IMR-90 (cell line): ENCODE data around the gene PGGT1B. TPM values are rescaled to one million over a fixed set of nuclear protein-coding genes. Genes with fewer than 3 reads are reported as not detected.

Source experiments
- ATAC-seq: fragments of 200-7000 bp; cut with Tn5 transposase; 2 replicates; pipeline ENCODE4 v1.9.1; 2020; ENCODE audit warnings: low read depth, mild to moderate bottlenecking, moderate library complexity
- BruUV-seq: library from RNA; stranded (reverse); fragments of 400-500 nt; replicated peaks from 2 replicates; lab custom pipeline; 2021; lab: Mats Ljungman, UMichigan
- CTCF ChIA-PET: fragments of 300-600 bp; formaldehyde crosslinking; extraction: SDS; loops from one replicate; lab custom pipeline; 2021; ENCODE audit warnings: antibody characterized with exemption; lab: Yijun Ruan, JAX
- POLR2A ChIA-PET: fragments of 300-600 bp; sonication (Branson Sonifier 250); formaldehyde crosslinking; loops from one replicate; lab custom pipeline; 2022; ENCODE audit warnings: antibody characterized with exemption; ENCODE audit not compliant: unreplicated experiment; lab: Charles Lee
- DNase-seq: peaks from one replicate; pipeline ENCODE4 v3.0.0; 2013
- H2AFZ ChIP-seq: replicated peaks from 2 replicates; pipeline ENCODE3; 2013; ENCODE audit warnings: low read length, mild to moderate bottlenecking; ENCODE audit not compliant: poor library complexity
- H2AK5ac ChIP-seq: 2 replicates; pipeline ENCODE4 v1.6.1; 2013; ENCODE audit warnings: low read depth, low read length, inconsistent platforms
- H2AK9ac ChIP-seq: replicated peaks from 2 replicates; pipeline ENCODE3; 2013; ENCODE audit warnings: mild to moderate bottlenecking, low read depth, low read length, moderate library complexity; ENCODE audit not compliant: poor library complexity
- H2BK120ac ChIP-seq: 2 replicates; pipeline ENCODE4 v1.6.1; 2013; ENCODE audit warnings: low read depth, low read length, inconsistent platforms
- H2BK15ac ChIP-seq: 3 replicates; pipeline ENCODE4 v1.6.1; 2013; ENCODE audit warnings: low read depth, low read length, inconsistent platforms
- H2BK20ac ChIP-seq: 2 replicates; pipeline ENCODE4 v1.6.1; 2013; ENCODE audit warnings: low read depth, mild to moderate bottlenecking, inconsistent platforms, low read length, moderate library complexity
- H2BK5ac ChIP-seq: 2 replicates; pipeline ENCODE4 v1.6.1; 2013; ENCODE audit warnings: mild to moderate bottlenecking, low read depth, low read length, inconsistent platforms; ENCODE audit not compliant: poor library complexity, severe bottlenecking
- H3K14ac ChIP-seq: replicated peaks from 2 replicates; pipeline ENCODE4 v1.6.1; 2013; ENCODE audit warnings: low read depth, low read length, inconsistent platforms
- H3K18ac ChIP-seq: 2 replicates; pipeline ENCODE4 v1.6.1; 2013; ENCODE audit warnings: low read depth, low read length, control low read depth
- H3K23ac ChIP-seq: 2 replicates; pipeline ENCODE4 v1.6.1; 2013; ENCODE audit warnings: low read depth, low read length, inconsistent platforms
- H3K27ac ChIP-seq: 2 replicates; pipeline ENCODE4 v1.5.1; 2013; ENCODE audit warnings: mild to moderate bottlenecking, control low read depth, low read length; ENCODE audit not compliant: insufficient read depth
- H3K27me3 ChIP-seq: 2 replicates; pipeline ENCODE4 v1.6.1; 2013; ENCODE audit warnings: low read length; ENCODE audit not compliant: control insufficient read depth, insufficient read depth
- H3K36me3 ChIP-seq: 2 replicates; pipeline ENCODE4 v1.6.1; 2013; ENCODE audit warnings: low read length, mixed read lengths; ENCODE audit not compliant: control insufficient read depth, insufficient read depth
- H3K4ac ChIP-seq: 2 replicates; pipeline ENCODE4 v1.6.1; 2013; ENCODE audit warnings: low read depth, low read length, inconsistent platforms
- H3K4me1 ChIP-seq: 2 replicates; pipeline ENCODE4 v1.6.1; 2013; ENCODE audit warnings: low read length, mixed read lengths; ENCODE audit not compliant: control insufficient read depth, insufficient read depth
- H3K4me2 ChIP-seq: 2 replicates; pipeline ENCODE4 v1.6.1; 2013; ENCODE audit warnings: low read depth, mild to moderate bottlenecking, control low read depth, low read length, moderate library complexity
- H3K4me3 ChIP-seq: 2 replicates; pipeline ENCODE4 v1.5.1; 2013; ENCODE audit warnings: low read depth, mild to moderate bottlenecking, control low read depth, low read length, moderate library complexity; ENCODE audit not compliant: insufficient read depth
- H3K56ac ChIP-seq: 2 replicates; pipeline ENCODE4 v1.6.1; 2013; ENCODE audit warnings: low read length, inconsistent platforms; ENCODE audit not compliant: insufficient read depth; ENCODE audit errors: extremely low read depth
- H3K79me1 ChIP-seq, 2 experiments: 2 replicates each; pipeline ENCODE4 v1.6.1; 2013; ENCODE audit warnings: low read length in 2 of 2, inconsistent platforms in 1 of 2, low read depth in 1 of 2
- H3K9ac ChIP-seq: 2 replicates; pipeline ENCODE4 v1.6.1; 2013; ENCODE audit warnings: low read depth, low read length, control low read depth
- H3K9me1 ChIP-seq: 2 replicates; pipeline ENCODE4 v1.6.1; 2013; ENCODE audit warnings: low read length, inconsistent platforms; ENCODE audit not compliant: insufficient read depth
- H3K9me3 ChIP-seq: 2 replicates; pipeline ENCODE4 v1.6.1; 2013; ENCODE audit warnings: low read length; ENCODE audit not compliant: control insufficient read depth, insufficient read depth
- H4K20me1 ChIP-seq: 2 replicates; pipeline ENCODE4 v1.6.1; 2013; ENCODE audit warnings: low read length, inconsistent platforms; ENCODE audit not compliant: insufficient read depth
- H4K5ac ChIP-seq: 2 replicates; pipeline ENCODE4 v1.6.1; 2013; ENCODE audit warnings: mild to moderate bottlenecking, low read depth, low read length, control low read depth
- H4K8ac ChIP-seq, 2 experiments: 2 replicates each; pipeline ENCODE4 v1.6.1; 2013; ENCODE audit warnings: low read depth in 2 of 2, low read length in 2 of 2, control low read depth in 1 of 2, inconsistent platforms in 1 of 2
- H4K91ac ChIP-seq: 2 replicates; pipeline ENCODE4 v1.6.1; 2013; ENCODE audit warnings: low read depth, low read length, inconsistent platforms; ENCODE audit not compliant: insufficient read depth
- BHLHE40 ChIP-seq: fragments of 150-350 bp; IDR thresholded peaks from 2 replicates; pipeline ENCODE4 v1.6.1; 2016; ENCODE audit warnings: mild to moderate bottlenecking, low read depth, low read length
- CEBPB ChIP-seq: IDR thresholded peaks from 2 replicates; pipeline ENCODE4 v1.6.1; 2012; ENCODE audit warnings: low read depth, low read length, improper control_type of control experiment
- CHD1 ChIP-seq: IDR thresholded peaks from 2 replicates; pipeline ENCODE4 v1.6.1; 2012; ENCODE audit warnings: low read depth, low read length, improper control_type of control experiment
- FOS ChIP-seq: fragments of 150-350 bp; IDR thresholded peaks from 2 replicates; pipeline ENCODE4 v1.6.1; 2016; ENCODE audit warnings: low read depth, low read length
- MAFK ChIP-seq: IDR thresholded peaks from 2 replicates; pipeline ENCODE4 v1.6.1; 2012; ENCODE audit warnings: low read depth, low read length, improper control_type of control experiment
- MAZ ChIP-seq: IDR thresholded peaks from 2 replicates; pipeline ENCODE4 v1.6.1; 2012; ENCODE audit warnings: low read depth, mild to moderate bottlenecking, low read length, improper control_type of control experiment, moderate library complexity, borderline replicate concordance
- MXI1 ChIP-seq: IDR thresholded peaks from 2 replicates; pipeline ENCODE4 v1.6.1; 2012; ENCODE audit warnings: low read depth, mild to moderate bottlenecking, low read length, moderate library complexity, borderline replicate concordance
- NFE2L2 ChIP-seq: fragments of 150-350 bp; IDR thresholded peaks from 2 replicates; pipeline ENCODE4 v1.6.1; 2016; ENCODE audit warnings: low read depth, mild to moderate bottlenecking, low read length
- POLR2A ChIP-seq: IDR thresholded peaks from 2 replicates; pipeline ENCODE4 v1.6.1; 2012; ENCODE audit warnings: mild to moderate bottlenecking, low read depth, low read length
- RAD21 ChIP-seq: IDR thresholded peaks from 2 replicates; pipeline ENCODE4 v1.6.1; 2012; ENCODE audit warnings: low read length, improper control_type of control experiment
- RCOR1 ChIP-seq: IDR thresholded peaks from 2 replicates; pipeline ENCODE4 v1.6.1; 2012; ENCODE audit warnings: mild to moderate bottlenecking, low read length, improper control_type of control experiment; ENCODE audit not compliant: insufficient replicate concordance
- RFX5 ChIP-seq: IDR thresholded peaks from 2 replicates; pipeline ENCODE4 v1.8.0; 2012; ENCODE audit warnings: low read depth, mild to moderate bottlenecking, low read length, moderate library complexity
- SMC3 ChIP-seq: fragments of 150-350 bp; IDR thresholded peaks from 2 replicates; pipeline ENCODE4 v1.6.1; 2016; ENCODE audit warnings: low read depth, mild to moderate bottlenecking, antibody characterized with exemption, low read length, moderate library complexity
- WGBS, 2 experiments: methylation state at CpG; one replicate each; pipeline versions ENCODE4 v1.1.5 to v1.1.7; 2013; ENCODE audit warnings: missing lambda C conversion rate in 2 of 2; ENCODE audit not compliant: insufficient read length in 1 of 2; ENCODE audit errors: extremely low coverage in 2 of 2; 5-methylcytosine and 5-hydroxymethylcytosine counted together
- dilution Hi-C: fragments of 300-500 bp; cut with HindIII; formaldehyde crosslinking; loops from one replicate; pipeline ENCODE4 v1.14.3; 2018; ENCODE audit warnings: low sequenced_read_pairs; ENCODE audit not compliant: unreplicated experiment
- in situ Hi-C: fragments of 300-500 bp; cut with MboI; formaldehyde crosslinking; loops from 3 replicates; pipeline ENCODE4 v1.14.3; 2019; ENCODE audit warnings: low sequenced_read_pairs, inconsistent platforms, mixed read lengths
- intact Hi-C: fragments of 100-400 bp; cut with micrococcal nuclease; formaldehyde crosslinking; loops from 2 replicates; pipeline ENCODE4 v1.10.0; 2022
- polyA plus RNA-seq, 3 experiments: library from polyadenylated mRNA; depleted of rRNA; stranded (reverse); fragments of >200 nt; gene quantifications; 2 replicates each; pipeline ENCODE4 v1.2.3, GENCODE V29; 2012; ENCODE audit warnings: low replicate concordance in 1 of 3
- total RNA-seq: library from RNA; depleted of rRNA; stranded (reverse); fragments of >200 nt; gene quantifications from 2 replicates; pipeline ENCODE4 v1.2.3, GENCODE V29; 2012
- TF ChIP-seq, protein P1 (sequence below): fragments of 150-350 bp; IDR thresholded peaks from 2 replicates; pipeline ENCODE4 v1.6.1; 2016; ENCODE audit warnings: low read depth, mild to moderate bottlenecking, low read length, moderate library complexity, borderline replicate concordance
- TF ChIP-seq, protein P2 (sequence below): fragments of 150-350 bp; IDR thresholded peaks from 2 replicates; pipeline ENCODE4 v1.6.1; 2017; ENCODE audit warnings: mild to moderate bottlenecking, antibody characterized with exemption, low read length, low read depth
- TF ChIP-seq, protein P3 (sequence below): conservative IDR thresholded peaks from 2 replicates; pipeline ENCODE4 v1.5.1; 2012; ENCODE audit warnings: mild to moderate bottlenecking, low read depth, low read length, improper control_type of control experiment

The PGGT1B gene
- total and polyA plus RNA-seq, 2 of the 4 experiments (the other 2 are of a cell fraction) = 2.1 to 19.2 TPM

GRCh38 chr5:115295777-115296123 is 33.1 kb upstream of the PGGT1B start:
- H3K79me1 ChIP-seq = peaks cover 22 to 33% of the 10 kb centered on the region in 2 experiments
- peak overlapping the region; percentile 8; the same call in 1 of the 2 replicates for H3K56ac ChIP-seq
- intact Hi-C loops (loop anchor here (5.0 kb wide), 2 partner anchors 33 to 547 kb away; partner anchors contain the start of genes AP3S1, ATG12 and PGGT1B), in situ Hi-C loops (loop anchor here (25.0 kb wide), 1 partner anchor 542 kb away; the partner anchor contains the start of genes AP3S1 and ATG12), dilution Hi-C loops (no loop called here)
- H4K20me1 ChIP-seq = no peaks in the 10 kb centered on the region
- no peak overlapping the region for H2BK20ac ChIP-seq
- peak; percentile 27 for ATAC-seq
- peak overlapping the region; percentile 93 for H2AFZ ChIP-seq
- no peaks in the 10 kb centered on the region; the same call in 1 of the 2 replicates for H3K27me3 ChIP-seq
- no peaks in the 10 kb centered on the region for H3K9me1 ChIP-seq
- peak overlapping the region; percentile 81 for H3K9ac ChIP-seq
- no peak overlapping the region for H2BK15ac ChIP-seq
- peak overlapping the region; percentile 32 to 51; a peak in 2 of 4 replicates for H4K8ac ChIP-seq
- H3K4me3 ChIP-seq = peak overlapping the region; percentile 68
- 0% methylated on average over 1 of the region's 11 CpGs; no CpG with 5 or more reads in 1 of the 2 experiments for WGBS, 2 experiments
- H3K27ac ChIP-seq = no peak overlapping the region; the same call in 1 of the 2 replicates
- peaks cover 2% of the 10 kb centered on the region; the same call in 1 of the 2 replicates for H3K9me3 ChIP-seq
- no peaks in the 10 kb centered on the region for H3K4me1 ChIP-seq
- no peak for TF ChIP-seq FOS
- no peak for TF ChIP-seq SMC3
- TF ChIP-seq MAZ = no peak
- TF ChIP-seq RCOR1 = no peak
- TF ChIP-seq RAD21 = no peak
- TF ChIP-seq CHD1 = no peak
- TF ChIP-seq, protein P1, sequence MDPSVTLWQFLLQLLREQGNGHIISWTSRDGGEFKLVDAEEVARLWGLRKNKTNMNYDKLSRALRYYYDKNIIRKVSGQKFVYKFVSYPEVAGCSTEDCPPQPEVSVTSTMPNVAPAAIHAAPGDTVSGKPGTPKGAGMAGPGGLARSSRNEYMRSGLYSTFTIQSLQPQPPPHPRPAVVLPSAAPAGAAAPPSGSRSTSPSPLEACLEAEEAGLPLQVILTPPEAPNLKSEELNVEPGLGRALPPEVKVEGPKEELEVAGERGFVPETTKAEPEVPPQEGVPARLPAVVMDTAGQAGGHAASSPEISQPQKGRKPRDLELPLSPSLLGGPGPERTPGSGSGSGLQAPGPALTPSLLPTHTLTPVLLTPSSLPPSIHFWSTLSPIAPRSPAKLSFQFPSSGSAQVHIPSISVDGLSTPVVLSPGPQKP = no peak
- no peak for TF ChIP-seq BHLHE40
- no peak for TF ChIP-seq CEBPB
- TF ChIP-seq, protein P2, sequence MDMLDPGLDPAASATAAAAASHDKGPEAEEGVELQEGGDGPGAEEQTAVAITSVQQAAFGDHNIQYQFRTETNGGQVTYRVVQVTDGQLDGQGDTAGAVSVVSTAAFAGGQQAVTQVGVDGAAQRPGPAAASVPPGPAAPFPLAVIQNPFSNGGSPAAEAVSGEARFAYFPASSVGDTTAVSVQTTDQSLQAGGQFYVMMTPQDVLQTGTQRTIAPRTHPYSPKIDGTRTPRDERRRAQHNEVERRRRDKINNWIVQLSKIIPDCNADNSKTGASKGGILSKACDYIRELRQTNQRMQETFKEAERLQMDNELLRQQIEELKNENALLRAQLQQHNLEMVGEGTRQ = no peak
- TF ChIP-seq, protein P3, sequence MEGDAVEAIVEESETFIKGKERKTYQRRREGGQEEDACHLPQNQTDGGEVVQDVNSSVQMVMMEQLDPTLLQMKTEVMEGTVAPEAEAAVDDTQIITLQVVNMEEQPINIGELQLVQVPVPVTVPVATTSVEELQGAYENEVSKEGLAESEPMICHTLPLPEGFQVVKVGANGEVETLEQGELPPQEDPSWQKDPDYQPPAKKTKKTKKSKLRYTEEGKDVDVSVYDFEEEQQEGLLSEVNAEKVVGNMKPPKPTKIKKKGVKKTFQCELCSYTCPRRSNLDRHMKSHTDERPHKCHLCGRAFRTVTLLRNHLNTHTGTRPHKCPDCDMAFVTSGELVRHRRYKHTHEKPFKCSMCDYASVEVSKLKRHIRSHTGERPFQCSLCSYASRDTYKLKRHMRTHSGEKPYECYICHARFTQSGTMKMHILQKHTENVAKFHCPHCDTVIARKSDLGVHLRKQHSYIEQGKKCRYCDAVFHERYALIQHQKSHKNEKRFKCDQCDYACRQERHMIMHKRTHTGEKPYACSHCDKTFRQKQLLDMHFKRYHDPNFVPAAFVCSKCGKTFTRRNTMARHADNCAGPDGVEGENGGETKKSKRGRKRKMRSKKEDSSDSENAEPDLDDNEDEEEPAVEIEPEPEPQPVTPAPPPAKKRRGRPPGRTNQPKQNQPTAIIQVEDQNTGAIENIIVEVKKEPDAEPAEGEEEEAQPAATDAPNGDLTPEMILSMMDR = no peak
- TF ChIP-seq MAFK = no peak
- TF ChIP-seq NFE2L2 = no peak
- TF ChIP-seq POLR2A = no peak
- no peak for TF ChIP-seq RFX5
- no peak for TF ChIP-seq MXI1
- H3K23ac ChIP-seq = peak overlapping the region; percentile 96
- peak overlapping the region; percentile 45 for H3K4ac ChIP-seq
- POLR2A ChIA-PET = no interaction called here
- H3K18ac ChIP-seq = no peak overlapping the region
- peak overlapping the region; percentile 74 for H2AK9ac ChIP-seq
- no peaks in the 10 kb centered on the region for H3K36me3 ChIP-seq
- H3K4me2 ChIP-seq = peak overlapping the region; percentile 96
- peak overlapping the region; percentile 69 for H3K14ac ChIP-seq
- peak overlapping the region; percentile 37; the same call in 1 of the 2 replicates for H4K91ac ChIP-seq
- no peak overlapping the region; the same call in 1 of the 2 replicates for H4K5ac ChIP-seq
- H2BK5ac ChIP-seq = no peak overlapping the region
- BruUV-seq = no TSS peak
- CTCF ChIA-PET = interaction anchor here (0.7 to 1.0 kb wide), 2 partner anchors 9 to 12 kb away, joined by 3 read pairs; no protein-coding TSS in a partner anchor
- H2BK120ac ChIP-seq = no peak overlapping the region
- H2AK5ac ChIP-seq = peak overlapping the region; percentile 49; the same call in 1 of the 2 replicates
- DNase-seq = no peak
